ENCODE results near the gene GNB1.
A peak's percentile ranks its signal among the peaks of the same experiment; 100 is the strongest.

The GNB1 gene

GRCh38 chr1:1921459-1921862 lies 30.6 kb upstream of the GNB1 start:
- Histone ChIP-seq H3K4me1 (ENCODE audit: insufficient read depth, low read length) (peaks cover 3% of the 10 kb centered on the region; the same call in 1 of the 2 replicates), H3K36me3 (ENCODE audit: insufficient read depth, low read depth, low read length) (no peaks in the 10 kb centered on the region), H3K27me3 (ENCODE audit: insufficient read depth, low read length) (peaks cover 10% of the 10 kb centered on the region), H3K9ac (ENCODE audit: low read depth, low read length) (no peak overlapping the region), H3K9me3 (ENCODE audit: insufficient read depth, low read depth, low read length) (no peaks in the 10 kb centered on the region), H3K27ac (ENCODE audit: low read length) (no peak overlapping the region), H3K4me3 (ENCODE audit: low read length) (no peak overlapping the region)

- Histone ChIP-seq H3K9me3 (ENCODE audit: insufficient read depth, low read depth, low read length) (no peaks in the 10 kb centered on the region), H3K9ac (ENCODE audit: low read depth, low read length) (no peak overlapping the region)
These were observed 29.9 kb upstream of the GNB1 start for GRCh38 chr1:1920608-1921458.

GRCh38 chr1:1920057-1920607 lies 29.2 kb upstream of the GNB1 start:
- H3K27me3 ChIP-seq (ENCODE audit: insufficient read depth, low read length) = peaks cover 10% of the 10 kb centered on the region
- no peaks in the 10 kb centered on the region for H3K9me3 ChIP-seq (ENCODE audit: insufficient read depth, low read depth, low read length)
- peaks cover 3% of the 10 kb centered on the region; the same call in 1 of the 2 replicates for H3K4me1 ChIP-seq (ENCODE audit: insufficient read depth, low read length)
- H3K36me3 ChIP-seq (ENCODE audit: insufficient read depth, low read depth, low read length) = no peaks in the 10 kb centered on the region
- no peak overlapping the region for H3K9ac ChIP-seq (ENCODE audit: low read depth, low read length)
- H3K27ac ChIP-seq (ENCODE audit: low read length) = no peak overlapping the region
- peak overlapping the region; percentile 56; the same call in 1 of the 2 replicates for H3K4me3 ChIP-seq (ENCODE audit: low read length)

More at GRCh38 chr1:1920608-1921458, 29.9 kb upstream of the GNB1 start:
- Histone ChIP-seq H3K4me1 (ENCODE audit: insufficient read depth, low read length) (peaks cover 3% of the 10 kb centered on the region; the same call in 1 of the 2 replicates), H3K27me3 (ENCODE audit: insufficient read depth, low read length) (peaks cover 10% of the 10 kb centered on the region), H3K27ac (ENCODE audit: low read length) (no peak overlapping the region), H3K4me3 (ENCODE audit: low read length) (no peak overlapping the region), H3K36me3 (ENCODE audit: insufficient read depth, low read depth, low read length) (no peaks in the 10 kb centered on the region)

GRCh38 chr1:1919304-1920056 lies 28.6 kb upstream of the GNB1 start:
- peaks cover 10% of the 10 kb centered on the region for H3K27me3 ChIP-seq (ENCODE audit: insufficient read depth, low read length)
- H3K9ac ChIP-seq (ENCODE audit: low read depth, low read length) = peak overlapping the region; percentile 74; the same call in 1 of the 2 replicates
- no peak overlapping the region for H3K27ac ChIP-seq (ENCODE audit: low read length)
- no peaks in the 10 kb centered on the region for H3K36me3 ChIP-seq (ENCODE audit: insufficient read depth, low read depth, low read length)
- H3K9me3 ChIP-seq (ENCODE audit: insufficient read depth, low read depth, low read length) = no peaks in the 10 kb centered on the region
- H3K4me1 ChIP-seq (ENCODE audit: insufficient read depth, low read length) = peaks cover 3% of the 10 kb centered on the region; the same call in 1 of the 2 replicates
- H3K4me3 ChIP-seq (ENCODE audit: low read length) = peak overlapping the region; percentile 73; the same call in 1 of the 2 replicates

GRCh38 chr1:1918901-1919303 lies 28.0 kb upstream of the GNB1 start, which contains the start of gene TMEM52:
TMEM52 (minus strand) TSS chr1:1919279; CDS start chr1:1919265, 14 bp downstream.
- peaks cover 3% of the 10 kb centered on the region; the same call in 1 of the 2 replicates for H3K4me1 ChIP-seq (ENCODE audit: insufficient read depth, low read length)
- peak within 1 kb of the TSS; percentile 74 for H3K9ac ChIP-seq (ENCODE audit: low read depth, low read length)
- peak within 1 kb of the TSS; percentile 73 for H3K4me3 ChIP-seq (ENCODE audit: low read length)
- H3K9me3 ChIP-seq (ENCODE audit: insufficient read depth, low read depth, low read length) = no peaks in the 10 kb centered on the region
- H3K27me3 ChIP-seq (ENCODE audit: insufficient read depth, low read length) = peaks cover 10% of the 10 kb centered on the region
- H3K27ac ChIP-seq (ENCODE audit: low read length) = no peak within 1 kb of the TSS
- H3K36me3 ChIP-seq (ENCODE audit: insufficient read depth, low read depth, low read length) = no peaks in the 10 kb centered on the region

GRCh38 chr1:1917995-1918900 lies 27.4 kb upstream of the GNB1 start:
- Histone ChIP-seq H3K9ac (ENCODE audit: low read depth, low read length) (peak overlapping the region; percentile 74), H3K27ac (ENCODE audit: low read length) (no peak overlapping the region), H3K9me3 (ENCODE audit: insufficient read depth, low read depth, low read length) (no peaks in the 10 kb centered on the region), H3K4me3 (ENCODE audit: low read length) (peak overlapping the region; percentile 73), H3K36me3 (ENCODE audit: insufficient read depth, low read depth, low read length) (no peaks in the 10 kb centered on the region), H3K27me3 (ENCODE audit: insufficient read depth, low read length) (peaks cover 10% of the 10 kb centered on the region), H3K4me1 (ENCODE audit: insufficient read depth, low read length) (peaks cover 3% of the 10 kb centered on the region; the same call in 1 of the 2 replicates)

GRCh38 chr1:1917304-1917976 lies 26.6 kb upstream of the GNB1 start:
- no peaks in the 10 kb centered on the region for H3K36me3 ChIP-seq (ENCODE audit: insufficient read depth, low read depth, low read length)
- H3K27ac ChIP-seq (ENCODE audit: low read length) = no peak overlapping the region
- H3K4me1 ChIP-seq (ENCODE audit: insufficient read depth, low read length) = peaks cover 3% of the 10 kb centered on the region; the same call in 1 of the 2 replicates
- H3K27me3 ChIP-seq (ENCODE audit: insufficient read depth, low read length) = peaks cover 10% of the 10 kb centered on the region
- no peak overlapping the region for H3K9ac ChIP-seq (ENCODE audit: low read depth, low read length)
- H3K4me3 ChIP-seq (ENCODE audit: low read length) = no peak overlapping the region
- H3K9me3 ChIP-seq (ENCODE audit: insufficient read depth, low read depth, low read length) = no peaks in the 10 kb centered on the region

- H3K4me3 ChIP-seq (ENCODE audit: low read length) = no peak overlapping the region
- no peak overlapping the region for H3K27ac ChIP-seq (ENCODE audit: low read length)
- H3K36me3 ChIP-seq (ENCODE audit: insufficient read depth, low read depth, low read length) = no peaks in the 10 kb centered on the region
- peaks cover 3% of the 10 kb centered on the region; the same call in 1 of the 2 replicates for H3K4me1 ChIP-seq (ENCODE audit: insufficient read depth, low read length)
- H3K9me3 ChIP-seq (ENCODE audit: insufficient read depth, low read depth, low read length) = no peaks in the 10 kb centered on the region
- H3K9ac ChIP-seq (ENCODE audit: low read depth, low read length) = no peak overlapping the region
- peaks cover 10% of the 10 kb centered on the region for H3K27me3 ChIP-seq (ENCODE audit: insufficient read depth, low read length)
These were observed 26.0 kb upstream of the GNB1 start for GRCh38 chr1:1916851-1917251.

GRCh38 chr1:1915911-1916840 lies 25.3 kb upstream of the GNB1 start:
- peaks cover 10% of the 10 kb centered on the region for H3K27me3 ChIP-seq (ENCODE audit: insufficient read depth, low read length)
- no peaks in the 10 kb centered on the region for H3K36me3 ChIP-seq (ENCODE audit: insufficient read depth, low read depth, low read length)
- no peak overlapping the region for H3K27ac ChIP-seq (ENCODE audit: low read length)
- H3K4me1 ChIP-seq (ENCODE audit: insufficient read depth, low read length) = peaks cover 3% of the 10 kb centered on the region; the same call in 1 of the 2 replicates
- no peak overlapping the region for H3K9ac ChIP-seq (ENCODE audit: low read depth, low read length)
- no peak overlapping the region for H3K4me3 ChIP-seq (ENCODE audit: low read length)
- no peaks in the 10 kb centered on the region for H3K9me3 ChIP-seq (ENCODE audit: insufficient read depth, low read depth, low read length)
